Activated naive CD8-positive, alpha-beta T cell treated with anti-CD3 and anti-CD28 coated beads for 36 hours (primary cell): ENCODE results near the gene AP3B1. TPM values are rescaled to one million over a fixed set of nuclear protein-coding genes. Genes with fewer than 3 reads are reported as not detected.
"Not testable (repeated sequence)": the region's sequence is repeated elsewhere in the genome, so short reads cannot be mapped to it uniquely, and the experiment has no call there.

ENCODE experiments used
- DNase-seq: peaks from one replicate; pipeline ENCODE4 v3.0.0; 2021
- H3K27ac Mint-ChIP-seq: one replicate; pipeline ENCODE4 v1.8.0; 2022; ENCODE audit warnings: mild to moderate bottlenecking, moderate library complexity, mixed read lengths
- H3K27me3 Mint-ChIP-seq: one replicate; pipeline ENCODE4 v1.8.0; 2022; ENCODE audit warnings: mild to moderate bottlenecking, mixed read lengths
- H3K36me3 Mint-ChIP-seq: one replicate; pipeline ENCODE4 v1.8.0; 2021; ENCODE audit warnings: mild to moderate bottlenecking, mixed read lengths
- H3K4me1 Mint-ChIP-seq: one replicate; pipeline ENCODE4 v1.8.0; 2021; ENCODE audit warnings: mixed read lengths
- H3K4me3 Mint-ChIP-seq: one replicate; pipeline ENCODE4 v1.8.0; 2022; ENCODE audit warnings: mild to moderate bottlenecking, moderate library complexity, mixed read lengths
- H3K9me3 Mint-ChIP-seq: one replicate; pipeline ENCODE4 v1.8.0; 2022; ENCODE audit warnings: mixed read lengths
- total RNA-seq, 2 experiments: library from RNA; stranded (reverse); gene quantifications; one replicate each; pipeline ENCODE4 v1.2.3, GENCODE V29; 2021

The AP3B1 gene
- total RNA-seq, 2 experiments from 2014 or later = 36.6 to 36.7 TPM

DNA sequence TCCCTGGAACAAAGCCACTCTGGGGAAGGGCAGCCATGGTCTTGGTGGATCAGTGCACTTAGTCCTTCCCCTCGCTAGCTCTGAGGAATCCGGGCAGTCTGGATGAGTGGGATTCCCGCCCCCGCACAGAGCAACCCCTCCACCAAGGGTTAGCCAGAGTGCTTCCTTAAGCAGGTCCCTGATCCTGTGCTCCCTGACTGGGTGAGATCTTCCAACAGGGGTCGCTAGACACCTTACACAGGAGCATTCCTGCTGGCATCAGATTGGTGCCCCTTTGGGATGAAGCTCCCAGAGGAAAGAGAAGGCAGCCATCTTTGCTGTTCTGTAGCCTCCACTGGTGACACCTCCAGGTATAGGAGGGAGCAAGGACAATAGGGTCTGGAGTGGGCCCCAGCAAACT, 228.8 kb downstream of the AP3B1 start:
- H3K27me3 Mint-ChIP-seq = no peaks in the 10 kb centered on the region
- no peak for DNase-seq
- no peak overlapping the region for H3K4me3 Mint-ChIP-seq
- peaks cover 23% of the 10 kb centered on the region for H3K9me3 Mint-ChIP-seq
- H3K4me1 Mint-ChIP-seq = no peaks in the 10 kb centered on the region
- H3K27ac Mint-ChIP-seq = no peak overlapping the region
- peaks cover 43% of the 10 kb centered on the region for H3K36me3 Mint-ChIP-seq

DNA sequence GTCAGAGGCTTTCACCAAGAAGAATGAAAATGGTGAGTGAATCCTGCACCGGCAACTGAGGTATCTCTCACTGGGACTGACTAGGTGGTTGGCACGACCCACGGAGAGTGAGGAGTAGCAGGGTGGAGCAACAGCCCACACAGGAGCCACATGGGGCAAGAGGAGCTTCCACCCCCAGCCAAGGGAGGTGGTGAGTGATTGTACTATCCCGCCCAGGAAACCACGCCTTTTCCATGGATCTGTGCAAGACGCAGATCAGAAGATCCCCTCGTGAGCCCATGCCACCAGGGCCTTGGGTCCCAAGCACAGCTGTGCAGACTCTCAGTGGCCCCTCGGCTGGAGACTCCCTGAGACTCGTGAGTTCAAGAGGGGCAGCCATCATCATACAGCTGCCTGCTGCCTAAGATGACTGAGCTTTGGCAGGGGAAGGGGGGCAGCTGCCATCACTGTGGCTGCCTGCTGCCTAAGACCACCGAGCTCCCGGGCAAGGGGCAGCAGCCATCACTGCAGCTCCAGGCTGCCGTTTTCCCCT, 229.5 kb downstream of the AP3B1 start:
- Mint-ChIP-seq H3K4me3 (no peak overlapping the region), H3K36me3 (peaks cover 38% of the 10 kb centered on the region), H3K27ac (no peak overlapping the region), H3K4me1 (no peaks in the 10 kb centered on the region), H3K27me3 (no peaks in the 10 kb centered on the region), H3K9me3 (peaks cover 23% of the 10 kb centered on the region)
- DNase-seq = no peak

GRCh38 chr5:78063495-78063894, 231.0 kb downstream of the AP3B1 start:
- peaks cover 22% of the 10 kb centered on the region for H3K36me3 Mint-ChIP-seq
- peaks cover 10% of the 10 kb centered on the region for H3K9me3 Mint-ChIP-seq
- H3K4me1 Mint-ChIP-seq = no peaks in the 10 kb centered on the region
- DNase-seq = no peak
- H3K4me3 Mint-ChIP-seq = no peak overlapping the region
- H3K27ac Mint-ChIP-seq = no peak overlapping the region
- no peaks in the 10 kb centered on the region for H3K27me3 Mint-ChIP-seq

DNA sequence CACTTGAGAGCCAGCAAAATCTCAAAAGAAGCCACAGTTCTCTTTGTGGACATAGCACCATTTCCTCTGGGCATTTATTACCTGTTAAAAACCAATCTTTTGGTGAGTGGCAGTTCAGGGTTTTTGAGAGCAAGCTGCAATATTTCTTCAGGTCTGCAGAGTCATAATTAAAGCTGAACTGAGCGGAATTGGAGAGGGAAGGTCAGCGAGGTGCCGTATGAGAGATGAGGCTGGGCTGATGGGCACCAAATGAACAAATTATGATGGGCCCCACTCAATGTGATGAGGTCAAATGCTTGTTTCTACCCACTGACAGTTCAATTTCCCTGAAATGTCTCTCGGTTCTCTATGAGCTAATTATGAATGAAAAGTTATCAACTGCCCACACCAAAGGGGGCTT, 231.9 kb downstream of the AP3B1 start:
- Mint-ChIP-seq H3K27ac (no peak overlapping the region), H3K4me3 (no peak overlapping the region), H3K4me1 (no peaks in the 10 kb centered on the region), H3K27me3 (no peaks in the 10 kb centered on the region), H3K9me3 (peaks cover 6% of the 10 kb centered on the region), H3K36me3 (peaks cover 14% of the 10 kb centered on the region)
- no peak for DNase-seq

GRCh38 chr5:78060421-78060820, 234.1 kb downstream of the AP3B1 start:
- Mint-ChIP-seq H3K9me3 (no peaks in the 10 kb centered on the region), H3K4me3 (no peak overlapping the region), H3K27ac (no peak overlapping the region), H3K27me3 (no peaks in the 10 kb centered on the region), H3K4me1 (no peaks in the 10 kb centered on the region), H3K36me3 (no peaks in the 10 kb centered on the region)
- DNase-seq = no peak

- Mint-ChIP-seq H3K27ac (no peak overlapping the region), H3K27me3 (no peaks in the 10 kb centered on the region), H3K4me3 (no peak overlapping the region), H3K9me3 (no peaks in the 10 kb centered on the region), H3K36me3 (peaks cover under 1% of the 10 kb centered on the region), H3K4me1 (no peaks in the 10 kb centered on the region)
- DNase-seq = no peak
Observed at GRCh38 chr5:78058625-78059024, 235.9 kb downstream of the AP3B1 start.

GRCh38 chr5:78056901-78057514, 237.5 kb downstream of the AP3B1 start:
- Mint-ChIP-seq H3K27ac (no peak overlapping the region), H3K4me3 (no peak overlapping the region), H3K9me3 (no peaks in the 10 kb centered on the region), H3K27me3 (no peaks in the 10 kb centered on the region), H3K36me3 (peaks cover 1% of the 10 kb centered on the region), H3K4me1 (no peaks in the 10 kb centered on the region)
- no peak for DNase-seq

DNA sequence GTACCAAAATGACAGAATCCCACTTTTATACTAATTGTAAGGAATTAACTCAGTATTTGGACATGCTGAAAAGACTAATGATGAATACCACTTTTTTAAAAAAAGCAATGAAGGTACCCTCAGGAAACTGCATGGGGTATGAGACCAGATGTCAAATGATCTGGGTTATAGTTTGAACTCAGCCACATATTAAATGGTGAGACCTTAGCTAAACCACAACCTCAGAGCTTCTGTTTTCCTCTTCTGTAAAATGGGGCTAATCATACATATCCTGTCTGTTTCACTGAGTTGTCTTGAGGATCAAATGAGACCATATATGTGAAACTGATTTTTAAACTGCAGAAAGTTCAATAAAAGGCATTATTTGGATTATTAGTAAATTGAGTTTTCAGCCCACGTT, 238.4 kb downstream of the AP3B1 start:
- Mint-ChIP-seq H3K27me3 (no peaks in the 10 kb centered on the region), H3K36me3 (peaks cover 1% of the 10 kb centered on the region), H3K4me3 (no peak overlapping the region), H3K27ac (no peak overlapping the region), H3K4me1 (no peaks in the 10 kb centered on the region), H3K9me3 (no peaks in the 10 kb centered on the region)
- no peak for DNase-seq

- Mint-ChIP-seq H3K4me1 (no peaks in the 10 kb centered on the region), H3K9me3 (no peaks in the 10 kb centered on the region), H3K27me3 (no peaks in the 10 kb centered on the region), H3K27ac (no peak overlapping the region), H3K4me3 (no peak overlapping the region), H3K36me3 (peaks cover 23% of the 10 kb centered on the region)
- no peak for DNase-seq
Observed at GRCh38 chr5:78050888-78051287, 243.6 kb downstream of the AP3B1 start.

DNA sequence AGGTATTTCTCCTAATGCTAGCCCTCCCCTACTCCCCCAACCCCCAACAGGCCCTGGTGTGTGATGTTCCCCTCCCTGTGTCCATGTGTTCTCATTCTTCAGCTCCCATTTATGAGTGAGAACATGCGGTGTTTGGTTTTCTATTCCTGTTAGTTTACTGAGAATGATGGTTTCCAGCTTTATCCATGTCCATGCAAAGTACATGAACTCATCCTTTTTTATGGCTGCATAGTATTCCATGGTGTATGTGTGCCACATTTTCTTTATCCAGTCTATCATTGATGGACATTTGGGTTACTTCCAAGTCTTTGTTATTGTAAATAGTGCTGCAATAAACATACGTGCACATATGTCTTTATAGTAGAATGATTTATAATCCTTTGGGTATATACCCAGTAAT, 247.7 kb downstream of the AP3B1 start:
- not testable (repeated sequence) for DNase-seq, H3K9me3 Mint-ChIP-seq, H3K4me1 Mint-ChIP-seq, H3K27ac Mint-ChIP-seq, H3K27me3 Mint-ChIP-seq, H3K4me3 Mint-ChIP-seq
- H3K36me3 Mint-ChIP-seq = peaks cover 32% of the 10 kb centered on the region

- Mint-ChIP-seq H3K4me3 (no peak overlapping the region), H3K4me1 (no peaks in the 10 kb centered on the region), H3K27me3 (no peaks in the 10 kb centered on the region), H3K36me3 (peaks cover 32% of the 10 kb centered on the region), H3K27ac (no peak overlapping the region), H3K9me3 (peaks cover 3% of the 10 kb centered on the region)
- DNase-seq = no peak
Observed at GRCh38 chr5:78046006-78046405, 248.5 kb downstream of the AP3B1 start.

DNA sequence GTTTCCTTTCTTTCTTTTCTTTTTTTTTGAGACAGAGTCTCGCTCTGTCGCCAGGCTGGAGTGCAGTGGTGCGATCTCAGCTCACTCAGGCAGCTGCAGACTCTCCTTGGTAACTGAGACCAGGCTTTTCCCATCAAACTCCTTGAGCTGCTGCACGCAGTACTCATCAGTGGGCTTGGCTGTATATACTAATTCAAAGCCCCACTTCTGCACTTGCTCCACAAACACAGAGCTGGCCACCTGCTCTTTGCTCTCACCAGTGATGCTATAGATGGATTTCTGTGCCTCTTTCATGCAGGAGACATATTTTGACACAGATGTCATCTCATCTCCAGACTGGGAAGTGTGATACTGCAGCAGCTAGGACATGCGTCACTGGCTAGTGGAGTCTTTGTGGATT, 252.7 kb downstream of the AP3B1 start:
- no peaks in the 10 kb centered on the region for H3K4me1 Mint-ChIP-seq

GRCh38 chr5:78025540-78025939, 269.0 kb downstream of the AP3B1 start:
- no peaks in the 10 kb centered on the region for H3K27me3 Mint-ChIP-seq
- no peak for DNase-seq
- H3K4me1 Mint-ChIP-seq = no peaks in the 10 kb centered on the region
- no peak overlapping the region for H3K27ac Mint-ChIP-seq
- no peaks in the 10 kb centered on the region for H3K9me3 Mint-ChIP-seq
- no peak overlapping the region for H3K4me3 Mint-ChIP-seq
- peaks cover 9% of the 10 kb centered on the region for H3K36me3 Mint-ChIP-seq

More for the DNA sequence above, 252.7 kb downstream of the AP3B1 start:
- Mint-ChIP-seq H3K9me3 (peaks cover 3% of the 10 kb centered on the region), H3K36me3 (peaks cover 23% of the 10 kb centered on the region), H3K27me3 (no peaks in the 10 kb centered on the region), H3K27ac (no peak overlapping the region), H3K4me3 (no peak overlapping the region)
- DNase-seq = no peak

DNA sequence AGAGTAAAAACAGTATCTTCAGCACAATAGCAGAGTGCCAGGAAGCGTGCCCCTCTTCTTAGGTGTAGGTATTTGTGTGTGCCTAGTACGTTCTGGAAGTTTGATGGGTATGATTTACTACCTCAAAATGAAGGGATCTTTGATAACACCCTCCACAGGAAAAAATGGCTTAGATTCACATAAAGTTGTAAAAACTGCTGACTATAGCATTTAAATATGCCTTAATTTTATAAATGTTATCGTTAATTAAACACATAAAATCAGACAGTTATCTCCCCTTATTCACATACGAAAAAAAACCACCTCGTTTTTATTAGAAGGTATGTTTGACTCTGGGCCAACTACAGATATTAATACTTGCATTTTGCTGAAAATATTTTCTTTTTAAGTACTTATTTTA, 274.8 kb downstream of the AP3B1 start:
- H3K9me3 Mint-ChIP-seq = no peaks in the 10 kb centered on the region
- H3K36me3 Mint-ChIP-seq = peaks cover 3% of the 10 kb centered on the region
- no peaks in the 10 kb centered on the region for H3K27me3 Mint-ChIP-seq

DNA sequence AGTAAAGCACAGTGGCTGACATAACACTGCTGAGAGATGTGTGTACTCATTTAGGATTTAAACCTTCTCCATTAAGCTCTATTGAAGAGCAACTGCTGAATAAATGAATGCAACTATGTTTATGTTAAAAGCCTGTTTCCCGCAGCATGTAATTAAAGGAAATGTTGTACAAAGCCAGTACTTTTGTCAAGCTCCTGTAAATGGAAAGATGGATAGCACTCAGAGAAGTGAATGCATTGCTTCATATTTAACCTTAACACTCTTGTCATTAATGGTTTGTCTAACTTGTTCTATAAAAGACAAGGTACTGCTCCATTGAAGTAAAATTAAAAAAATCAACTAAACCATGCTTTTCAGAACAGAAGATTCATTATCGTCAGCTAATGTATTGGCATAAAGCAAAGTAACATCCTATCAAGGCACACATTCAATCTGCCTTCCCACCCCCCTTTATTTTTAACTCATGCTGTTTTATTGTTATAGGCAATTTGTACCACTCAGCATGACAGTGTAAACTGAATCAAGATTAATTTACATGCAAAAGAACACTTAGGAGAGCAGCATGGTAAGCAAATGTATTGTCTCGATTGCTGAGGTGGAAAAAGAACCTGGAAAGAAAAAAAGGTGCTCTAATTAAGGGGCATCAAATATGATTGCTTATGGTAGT, 277.5 kb downstream of the AP3B1 start:
- H3K9me3 Mint-ChIP-seq = no peaks in the 10 kb centered on the region

More for the DNA sequence above, 274.8 kb downstream of the AP3B1 start:
- no peak overlapping the region for H3K4me3 Mint-ChIP-seq
- no peak overlapping the region for H3K27ac Mint-ChIP-seq
- no peak for DNase-seq
- peaks cover 5% of the 10 kb centered on the region for H3K4me1 Mint-ChIP-seq

More for the DNA sequence above, 277.5 kb downstream of the AP3B1 start:
- no peaks in the 10 kb centered on the region for H3K36me3 Mint-ChIP-seq
- H3K27ac Mint-ChIP-seq = no peak overlapping the region
- H3K27me3 Mint-ChIP-seq = no peaks in the 10 kb centered on the region
- H3K4me3 Mint-ChIP-seq = no peak overlapping the region
- no peak for DNase-seq
- H3K4me1 Mint-ChIP-seq = peaks cover 5% of the 10 kb centered on the region
